OCI-LY3 (cell line): ENCODE measurements around the gene GPT2.

ENCODE experiments used
- CTCF ChIP-seq: fragments of 200-600, 300-600 bp; sonication (generic); IDR thresholded peaks from 2 replicates; pipeline ENCODE4 v1.5.1; 2014; ENCODE audit warnings: antibody characterized with exemption, low read length, low read depth
- EZH2phosphoT487 ChIP-seq: fragments of 200-600 bp; shearing (Covaris generic); IDR thresholded peaks from 2 replicates; pipeline ENCODE4 v1.6.1; 2018; ENCODE audit warnings: antibody characterized with exemption, mixed run types, low read depth

- TF ChIP-seq CTCF (no peak), EZH2phosphoT487 (no peak)
These were observed 29.3 kb upstream of the GPT2 start for GRCh38 chr16:46854846-46855245.
